ENCODE measurements around the gene PRDM10.

Gene PRDM10

DNA sequence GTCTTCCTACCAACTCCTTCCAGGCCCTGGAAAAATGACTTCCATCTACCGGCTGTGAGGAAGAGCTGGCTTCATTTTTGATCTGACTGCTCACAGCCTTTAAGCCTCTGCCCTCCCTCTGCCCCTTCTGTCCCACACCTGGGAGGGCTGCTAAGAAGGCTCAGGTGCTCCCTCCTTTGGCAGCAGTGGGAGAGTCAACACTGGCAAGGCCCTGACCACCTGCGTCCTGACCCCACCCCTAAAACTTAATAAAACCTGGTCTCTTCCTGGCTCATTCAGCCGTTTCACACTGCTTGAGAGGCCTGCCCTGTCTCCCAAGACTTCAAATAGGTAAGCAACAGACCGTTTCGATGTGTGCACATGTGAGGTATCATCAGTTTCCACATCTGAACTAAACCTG lies 55.2 kb downstream of the PRDM10 start:
- DNase-seq (ENCODE audit: low read depth in 2 of 2): no peak

DNA sequence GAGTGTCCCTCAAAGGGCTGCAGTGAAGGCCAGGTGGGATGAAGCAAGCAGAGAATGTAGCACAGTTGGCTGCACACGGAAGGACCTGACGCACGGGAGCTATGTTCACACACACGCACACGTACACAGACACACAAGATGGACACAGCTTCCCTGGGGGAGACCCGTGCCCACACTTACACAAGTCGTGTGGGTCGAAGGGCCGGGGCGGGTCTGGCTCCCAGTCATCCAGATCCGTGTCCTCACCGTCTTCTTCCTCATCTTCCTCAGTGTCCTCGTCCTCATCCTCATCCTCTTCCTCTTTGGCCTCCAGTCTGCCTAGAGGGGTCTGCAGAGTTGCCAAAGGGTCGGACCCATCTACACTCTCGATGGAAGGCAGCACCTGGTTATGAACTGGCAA lies 55.7 kb downstream of the PRDM10 start:
- no peak for DNase-seq (ENCODE audit: low read depth in 2 of 2)

DNA sequence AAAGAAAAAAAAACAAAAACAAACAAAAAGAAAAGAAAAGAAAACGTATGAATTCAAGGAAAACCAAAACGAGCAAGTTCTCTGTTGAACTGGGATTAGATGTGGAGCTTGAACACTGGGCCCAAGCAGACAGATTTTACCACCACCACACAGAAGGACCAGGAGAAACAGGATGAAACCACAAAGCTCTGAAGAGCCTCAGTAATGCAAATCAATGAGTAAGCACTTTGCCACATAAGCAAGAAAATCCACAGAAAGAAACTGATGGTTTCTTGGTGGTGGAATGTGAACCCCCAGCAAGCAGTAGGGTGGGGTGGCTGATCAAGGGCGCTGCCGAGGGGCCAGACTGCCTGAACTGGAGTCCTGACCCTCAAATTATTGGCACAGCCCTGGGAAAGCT lies 56.4 kb downstream of the PRDM10 start:
- no peak for DNase-seq (ENCODE audit: low read depth in 2 of 2)

DNA sequence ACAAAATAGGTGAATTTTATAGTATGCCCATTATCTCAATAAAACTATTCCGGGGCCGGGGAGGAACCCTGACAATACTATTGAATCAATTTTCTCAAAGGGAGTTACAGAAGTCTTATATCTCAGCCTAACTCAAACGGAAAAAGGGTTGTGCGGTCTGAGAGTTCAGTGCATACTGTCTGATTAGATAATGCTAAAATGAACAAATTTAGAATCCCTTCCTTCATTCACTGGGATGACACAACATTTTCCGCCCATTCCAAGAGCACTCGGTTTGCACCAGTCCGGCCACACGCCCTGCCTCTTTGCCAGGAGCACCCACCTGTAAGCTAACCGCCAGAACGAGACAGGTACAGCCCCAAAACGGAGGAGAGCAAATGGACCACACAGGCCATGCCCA lies 57.3 kb downstream of the PRDM10 start:
- DNase-seq (ENCODE audit: low read depth in 2 of 2): no peak

DNA sequence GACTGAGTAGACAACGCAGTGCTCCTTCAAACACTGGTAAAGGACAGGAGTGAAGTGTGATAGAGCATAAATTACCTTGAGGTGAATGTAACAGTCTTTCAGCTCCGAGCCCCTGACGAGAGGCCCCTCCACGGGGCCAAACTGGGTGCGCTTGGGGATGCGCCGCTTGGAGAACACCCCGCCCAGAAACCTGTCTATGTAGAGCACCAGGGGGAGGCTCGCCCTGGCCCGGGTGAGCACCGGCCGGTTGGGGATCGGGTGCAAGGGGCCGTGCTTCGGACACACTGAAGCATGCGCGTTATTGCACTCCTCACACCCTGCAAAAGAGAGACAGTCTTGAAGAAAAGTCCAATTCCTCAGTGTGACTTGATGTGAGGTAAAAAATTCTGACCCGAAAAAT lies 57.9 kb downstream of the PRDM10 start:
- DNase-seq (ENCODE audit: low read depth in 2 of 2): no peak

DNA sequence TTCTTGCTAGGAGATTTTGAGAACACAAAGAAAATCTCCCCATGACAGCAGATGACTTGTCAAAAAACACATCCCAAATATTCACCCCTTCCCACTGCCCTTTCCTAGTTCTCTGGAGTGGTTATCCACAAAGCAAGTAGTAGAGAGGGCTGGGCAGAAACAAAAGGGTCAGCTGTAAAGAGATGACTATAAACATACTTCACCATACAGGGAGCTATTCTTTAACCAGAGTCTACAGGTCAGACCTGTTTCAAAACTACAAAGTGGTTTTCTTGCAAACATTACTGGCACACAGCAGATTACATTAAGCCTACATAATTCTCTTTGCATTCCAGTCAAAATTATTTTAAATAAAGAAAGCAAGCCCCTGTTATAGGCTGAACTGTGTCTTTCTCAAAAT lies 59.6 kb downstream of the PRDM10 start:
- no peak for DNase-seq (ENCODE audit: low read depth in 2 of 2)

DNA sequence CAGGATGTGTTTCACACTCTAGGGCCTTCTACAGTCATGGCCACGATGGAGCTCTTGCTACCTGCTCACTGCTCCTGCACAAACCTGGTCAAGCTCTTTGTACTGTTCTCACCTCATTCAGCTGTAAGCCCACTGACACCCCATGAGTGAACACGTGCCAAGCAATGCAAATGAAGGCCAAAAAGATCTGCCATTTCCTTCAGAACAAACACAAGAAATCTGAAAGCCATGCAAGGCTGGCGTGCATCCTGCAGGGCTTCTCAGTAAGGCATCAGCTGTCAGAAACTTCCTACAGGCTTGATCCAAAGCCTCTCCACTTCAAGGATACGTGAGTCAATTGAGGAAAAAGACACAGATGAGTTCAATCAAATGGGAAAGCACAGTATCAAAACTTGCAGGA lies 63.1 kb downstream of the PRDM10 start:
- DNase-seq (ENCODE audit: low read depth in 2 of 2): no peak

DNA sequence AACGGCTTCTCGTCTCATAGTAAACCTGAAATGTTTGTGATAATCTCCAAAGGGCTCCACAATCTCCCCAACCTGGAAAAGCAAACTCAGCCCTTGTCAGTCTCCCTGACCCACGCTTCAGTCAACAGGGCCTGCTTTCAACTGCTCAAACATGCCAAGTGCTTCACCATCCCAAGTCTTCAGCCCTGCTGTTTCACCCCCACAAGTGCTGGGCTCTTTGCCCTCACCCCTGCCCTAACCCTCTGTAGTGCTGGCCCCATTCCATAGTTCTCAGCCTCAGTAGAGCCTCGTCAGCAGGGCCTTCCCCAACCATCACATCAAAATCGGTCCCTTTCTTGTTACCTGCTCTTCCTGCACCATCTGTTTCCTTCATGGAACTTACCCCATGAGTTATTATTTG lies 63.9 kb downstream of the PRDM10 start:
- DNase-seq (ENCODE audit: low read depth in 2 of 2): no peak

DNA sequence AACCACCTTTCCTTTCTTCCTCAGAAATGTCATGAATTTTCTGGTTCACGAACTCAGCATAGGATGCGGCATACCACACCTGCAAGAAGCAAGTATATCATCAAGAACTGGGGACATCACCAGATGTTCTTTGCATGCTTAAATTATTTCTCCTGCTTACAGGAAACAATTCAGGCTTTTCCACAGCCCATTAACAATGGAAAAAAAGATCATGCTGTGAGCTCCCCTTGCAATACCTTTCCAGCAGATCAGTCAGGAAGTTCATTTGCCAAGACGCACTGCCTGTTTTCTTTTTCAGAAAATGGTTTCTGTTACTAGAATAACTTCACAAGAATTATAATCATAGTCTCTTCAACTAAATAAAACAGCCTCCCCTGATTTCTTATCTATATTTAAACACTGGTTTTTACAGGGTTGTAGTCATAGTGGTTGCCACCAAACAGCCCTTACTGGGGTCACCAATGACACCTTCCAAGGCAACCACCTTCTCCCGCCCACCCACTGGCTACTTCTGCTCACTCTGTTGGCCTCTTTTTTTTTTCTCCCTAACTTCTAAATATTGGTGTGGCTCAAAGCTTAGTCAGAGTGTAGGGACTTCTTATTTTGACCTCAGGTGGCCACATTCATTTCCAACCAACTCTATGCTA lies 64.9 kb downstream of the PRDM10 start:
- DNase-seq (ENCODE audit: low read depth in 2 of 2): no peak

DNA sequence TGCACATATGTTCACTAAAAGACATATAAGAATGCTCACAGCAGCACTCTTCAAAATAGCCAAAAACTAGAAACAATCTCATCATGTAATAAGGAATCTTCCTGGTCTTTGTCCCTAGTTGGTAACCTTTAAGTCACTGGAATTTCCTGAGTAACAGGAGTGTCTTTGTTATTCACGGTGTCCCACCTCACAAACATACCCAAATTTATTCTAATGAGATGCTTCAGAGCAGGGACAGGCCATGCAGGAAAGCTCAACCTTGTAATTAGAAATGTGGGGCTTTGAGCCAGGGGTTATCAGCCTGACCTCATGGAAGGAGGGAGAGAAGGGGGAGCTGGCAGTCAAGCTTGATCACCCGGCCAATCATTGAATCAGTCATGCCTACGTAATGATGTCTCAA lies 66.9 kb downstream of the PRDM10 start:
- DNase-seq (ENCODE audit: low read depth in 2 of 2): no peak

DNA sequence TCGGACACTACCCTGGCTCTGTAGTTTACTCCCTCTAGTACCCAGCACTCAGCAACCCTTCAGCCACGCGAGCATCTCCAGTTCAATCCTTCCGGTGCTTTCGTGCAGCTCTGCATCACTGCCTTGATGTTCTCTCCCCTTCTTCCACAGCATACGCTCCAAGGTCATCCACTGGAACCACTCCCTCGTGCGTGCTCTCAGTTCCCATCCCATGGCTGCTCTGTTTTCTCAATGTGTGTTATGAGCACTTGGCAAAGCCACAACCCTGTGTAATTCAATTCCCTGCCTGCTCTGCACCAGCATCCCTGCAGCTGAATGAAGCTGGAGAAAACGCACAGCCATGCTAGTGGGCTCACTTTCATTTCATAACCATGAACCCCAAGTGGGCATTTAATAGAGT lies 68.7 kb downstream of the PRDM10 start:
- no peak for DNase-seq (ENCODE audit: low read depth in 2 of 2)

DNA sequence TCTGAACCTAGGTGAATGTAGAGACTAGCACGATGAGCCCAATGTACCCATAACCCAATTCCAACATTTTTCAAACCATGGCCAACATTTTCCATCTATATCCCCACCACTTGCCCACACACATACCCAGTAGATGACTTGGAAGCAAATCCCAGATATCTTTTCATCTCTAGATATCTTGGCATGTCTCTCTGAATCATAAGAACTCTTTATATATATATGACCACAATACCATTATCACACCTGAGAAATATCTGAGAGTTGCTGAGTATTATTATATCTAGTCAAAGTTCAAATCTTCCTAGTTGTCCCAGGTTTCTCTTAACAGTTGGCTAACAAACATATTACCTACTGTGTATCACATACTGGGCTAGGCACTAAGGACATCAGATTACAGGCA lies 69.4 kb downstream of the PRDM10 start:
- no peak for DNase-seq (ENCODE audit: low read depth in 2 of 2)

DNA sequence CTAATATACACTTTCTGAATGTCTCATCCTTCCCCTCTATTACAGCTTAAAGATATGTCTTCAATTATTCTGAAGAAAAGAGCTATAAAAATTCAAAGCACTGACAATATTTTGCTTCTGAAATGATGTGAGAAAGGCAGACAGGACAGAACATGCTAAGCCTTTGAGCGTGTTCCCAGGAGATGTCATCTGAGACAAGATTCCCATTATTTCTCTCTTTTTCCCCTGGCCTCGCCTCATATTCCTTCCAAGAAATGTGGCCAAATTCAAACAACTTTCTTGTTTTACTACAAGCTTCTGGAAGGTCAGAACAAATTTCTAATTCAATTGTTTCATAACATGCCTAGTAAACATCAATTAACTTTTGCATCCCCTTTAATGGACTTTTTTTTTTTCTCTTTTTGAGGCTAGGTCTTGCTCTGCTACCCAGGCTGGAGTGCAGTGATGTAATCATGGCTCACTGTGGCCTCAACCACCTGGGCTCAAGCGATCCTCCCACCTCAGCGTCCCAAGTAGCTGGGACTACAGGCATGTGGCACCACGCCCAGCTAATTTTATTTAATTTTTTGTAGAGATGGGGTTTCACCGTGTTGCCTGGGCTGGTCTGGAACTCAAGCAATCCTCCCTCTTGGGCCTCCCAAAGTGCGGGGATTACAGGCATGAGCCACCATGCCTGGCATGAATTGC lies 70.1 kb downstream of the PRDM10 start:
- DNase-seq (ENCODE audit: low read depth in 2 of 2): no peak

DNA sequence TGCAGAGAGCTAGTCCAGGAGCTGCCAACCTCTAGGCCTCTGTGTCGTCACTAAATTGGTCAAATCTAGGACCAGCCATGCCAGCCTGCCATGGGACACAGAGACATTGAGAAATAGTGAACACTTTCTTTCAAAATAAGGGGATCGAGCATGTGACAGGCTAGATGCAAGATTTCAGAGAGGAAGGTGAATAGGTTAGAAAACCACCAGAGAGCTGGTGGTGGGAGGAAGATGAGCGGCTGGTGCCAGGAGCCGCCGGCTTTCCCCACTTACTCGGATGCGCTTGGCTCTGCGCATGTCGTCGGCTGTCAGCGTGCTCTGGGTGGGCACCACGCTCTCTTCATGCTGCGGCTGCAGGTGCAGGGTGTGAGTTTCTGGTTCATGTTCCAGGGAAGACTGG lies 71.9 kb downstream of the PRDM10 start:
- no peak for DNase-seq (ENCODE audit: low read depth in 2 of 2)

DNA sequence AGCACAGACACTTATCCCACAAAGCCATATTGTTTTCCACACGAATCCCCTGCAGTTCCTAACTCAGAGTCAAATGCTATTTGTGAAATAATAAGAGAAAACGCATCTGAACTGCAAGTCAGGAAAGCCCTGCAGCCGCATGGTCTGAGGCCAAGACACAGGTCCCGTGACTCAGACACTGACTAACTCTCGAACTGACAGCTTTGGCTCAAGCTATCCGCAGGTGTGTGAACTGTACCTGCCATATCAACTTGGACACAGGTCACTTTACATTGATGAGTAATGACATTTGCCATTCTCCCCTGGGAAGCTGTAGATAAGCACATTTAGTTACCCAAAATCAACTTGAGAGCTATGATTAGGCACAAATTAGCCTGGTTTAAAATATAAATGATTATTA lies 72.3 kb downstream of the PRDM10 start:
- no peak for DNase-seq (ENCODE audit: low read depth in 2 of 2)

DNA sequence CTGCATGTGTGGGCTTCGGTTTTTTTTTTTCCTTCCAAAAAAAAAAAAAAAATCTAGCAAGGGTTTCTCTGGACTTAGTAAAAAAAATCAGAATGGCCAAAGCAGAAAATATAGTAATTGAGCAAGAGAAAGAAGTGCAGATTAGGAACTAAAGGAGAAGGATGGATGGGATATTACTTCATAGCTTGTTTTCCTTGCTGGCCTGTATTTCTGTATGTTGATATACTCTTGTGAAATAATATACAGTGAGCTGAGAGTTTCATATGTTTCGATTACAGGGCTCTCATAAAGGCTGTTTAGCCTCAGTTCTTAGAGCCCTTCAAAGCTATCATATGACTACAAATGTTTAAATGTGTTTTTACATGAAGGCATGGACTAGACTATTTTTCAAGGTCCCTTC lies 72.9 kb downstream of the PRDM10 start:
- DNase-seq (ENCODE audit: low read depth in 2 of 2): no peak

DNA sequence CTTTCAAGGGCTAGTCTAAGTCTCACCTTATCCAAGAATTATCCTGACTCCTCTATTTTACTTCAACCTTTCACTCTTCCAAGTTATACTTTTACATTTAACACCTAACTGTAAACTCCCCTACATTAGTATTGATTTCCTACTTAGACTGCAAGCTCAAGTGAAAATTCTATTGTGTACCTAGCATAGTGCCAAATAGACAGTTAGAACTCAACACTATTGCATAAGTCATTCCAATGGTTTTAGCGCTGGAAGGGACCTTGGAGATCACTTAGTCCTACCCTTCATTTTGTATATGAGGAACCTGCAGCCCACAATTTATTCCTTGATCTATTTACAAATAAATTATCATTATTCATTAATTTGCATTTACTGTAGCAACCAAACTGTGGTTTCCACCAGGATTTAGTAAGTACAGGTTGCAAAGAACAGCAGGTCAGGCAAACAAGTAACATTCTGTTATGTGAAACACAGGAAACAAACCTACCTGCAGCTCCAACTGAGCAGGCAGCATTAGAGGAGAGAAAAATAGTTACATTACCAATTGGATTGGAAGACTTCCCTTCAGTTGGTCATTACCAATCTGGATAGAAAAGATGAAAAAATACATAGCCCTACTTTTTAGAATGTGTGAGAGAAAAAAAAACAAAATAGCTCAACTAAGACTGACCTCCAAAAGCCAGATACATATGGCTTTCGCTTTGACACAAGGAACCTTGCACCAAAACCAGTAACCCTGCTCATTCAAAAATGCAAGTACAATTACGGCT lies 73.5 kb downstream of the PRDM10 start:
- DNase-seq (ENCODE audit: low read depth in 2 of 2): no peak

DNA sequence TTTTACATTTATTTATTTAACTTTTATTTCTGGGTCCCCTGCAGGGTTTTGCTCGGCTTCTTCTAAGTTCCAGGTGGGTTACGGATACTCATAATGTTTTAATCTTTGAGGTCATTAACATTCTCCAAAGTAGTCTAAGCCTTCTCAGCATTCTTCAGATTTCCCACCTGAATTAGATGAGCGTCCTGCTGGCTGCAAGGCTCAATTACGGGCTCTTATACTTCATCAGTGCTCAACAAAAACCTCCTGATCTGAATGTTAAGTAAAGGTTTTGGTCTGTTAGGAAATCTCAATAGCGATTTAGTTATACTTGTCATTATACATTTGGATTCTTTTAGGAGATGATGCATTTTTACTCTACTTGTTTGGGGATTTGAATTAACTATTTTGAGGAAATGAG lies 80.0 kb downstream of the PRDM10 start:
- DNase-seq (ENCODE audit: low read depth in 2 of 2): no peak

DNA sequence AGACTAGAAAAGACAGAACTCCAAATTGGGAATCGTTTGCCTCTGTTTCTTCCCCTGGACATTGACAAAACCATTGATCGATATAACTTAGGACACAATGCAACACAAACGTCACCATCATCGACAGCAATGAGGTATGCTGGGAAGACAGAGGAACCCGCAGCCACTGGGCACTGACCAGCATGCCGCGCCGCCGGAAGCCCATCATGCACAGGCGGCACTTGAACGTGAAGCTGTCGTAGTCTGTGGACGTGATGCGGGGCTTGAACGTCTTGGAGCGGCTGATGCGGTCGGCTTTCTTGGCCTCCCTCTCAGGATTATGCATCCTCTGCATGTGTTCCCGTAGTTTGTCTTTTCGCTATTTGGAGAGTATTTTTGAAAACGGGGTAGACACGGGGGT lies 84.3 kb downstream of the PRDM10 start:
- no peak for DNase-seq (ENCODE audit: low read depth in 2 of 2)

DNA sequence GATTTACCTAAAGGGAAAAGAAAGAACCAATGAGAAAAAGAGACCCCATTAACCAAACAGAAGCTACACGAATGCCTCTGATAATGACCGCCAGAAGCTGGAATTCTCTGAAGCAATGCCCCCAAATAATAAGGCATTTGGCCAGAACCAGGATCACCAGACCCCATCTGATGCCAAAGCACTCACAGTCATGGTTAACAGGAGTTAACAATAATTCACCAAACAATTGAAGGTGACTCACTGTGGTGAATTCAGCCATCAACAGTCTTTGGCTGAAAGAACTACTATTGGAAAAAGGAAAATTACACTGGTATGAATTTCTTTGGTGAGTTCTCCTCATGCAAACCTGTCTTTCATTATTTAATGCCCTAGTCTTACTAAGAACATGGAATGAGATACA lies 85.4 kb downstream of the PRDM10 start:
- no peak for DNase-seq (ENCODE audit: low read depth in 2 of 2)

DNA sequence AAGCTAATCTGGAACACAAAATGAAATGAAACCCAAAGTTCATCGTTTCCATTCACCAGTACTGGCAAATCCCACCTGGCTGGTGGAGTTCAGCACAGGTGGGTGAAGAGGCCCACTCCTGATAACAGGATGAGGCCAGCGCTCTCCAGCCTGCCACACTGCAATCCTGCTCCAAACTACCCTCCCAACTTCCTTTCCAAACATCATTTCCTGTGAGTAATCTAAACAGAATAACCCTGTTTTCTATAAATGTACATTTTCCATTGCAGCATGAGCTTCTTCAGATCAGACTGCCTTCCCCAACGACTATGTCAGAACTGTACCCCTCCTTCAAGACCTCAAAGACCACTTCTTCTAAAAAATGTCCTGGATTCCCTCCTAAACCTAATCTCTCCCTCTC lies 91.3 kb downstream of the PRDM10 start:
- no peak for DNase-seq (ENCODE audit: low read depth in 2 of 2)

DNA sequence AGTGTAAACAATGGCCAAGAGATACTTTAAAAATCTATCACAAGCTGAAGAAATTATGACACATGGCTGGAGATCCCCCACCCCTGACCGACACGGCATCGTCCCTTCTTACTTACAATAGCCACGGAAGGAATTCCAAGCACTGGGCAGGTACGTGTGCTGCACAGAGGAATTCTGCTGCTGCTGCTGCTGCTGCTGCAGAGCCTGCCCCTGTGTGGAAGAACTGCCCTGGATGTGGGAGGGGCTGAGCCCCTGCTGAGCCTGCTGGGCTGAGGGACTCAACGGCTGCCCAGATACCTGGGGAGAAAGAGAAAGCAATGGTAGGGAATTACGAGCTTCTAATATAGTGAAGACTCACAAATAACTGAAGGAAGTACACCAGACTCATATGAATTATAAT lies 92.3 kb downstream of the PRDM10 start:
- no peak for DNase-seq (ENCODE audit: low read depth in 2 of 2)

DNA sequence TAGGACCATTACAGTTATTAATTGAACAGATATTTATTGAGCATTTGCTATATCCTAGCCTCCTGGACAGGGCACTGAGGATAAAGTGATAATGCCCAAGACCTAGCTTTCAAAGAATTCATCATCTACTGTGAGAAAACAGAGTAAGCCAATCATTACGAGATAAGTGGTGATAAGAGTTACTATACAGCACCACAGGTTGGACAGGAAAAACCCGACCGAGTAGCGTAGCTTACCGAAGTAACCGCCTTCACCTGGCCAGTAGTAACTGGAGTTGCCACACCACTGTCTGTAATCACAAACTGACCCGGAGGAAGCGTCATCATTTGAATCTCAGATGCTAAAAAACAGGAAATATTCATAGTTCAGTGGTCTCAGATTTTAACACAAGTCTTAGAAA lies 97.2 kb downstream of the PRDM10 start:
- no peak for DNase-seq (ENCODE audit: low read depth in 2 of 2)
